ENCODE data around the gene RPTN. TPM values are rescaled to one million over a fixed set of nuclear protein-coding genes. Genes with fewer than 3 reads are reported as not detected.

Gene RPTN
- not detected in 2 replicates for total RNA-seq (2014; rRNA removed; shearing (Covaris generic))

GRCh38 chr1:152159144-152159543 is at the start of gene RPTN:
Gene RPTN, minus strand, starts transcription at chr1:152159228. Its CDS starts 1,339 bp downstream, at chr1:152157889.
- DNase-seq (ENCODE audit: low spot score) = no peak

GRCh38 chr1:152198982-152199381 is 40.0 kb upstream of the RPTN start:
- DNase-seq (ENCODE audit: low spot score) = no peak

- no peak for DNase-seq (ENCODE audit: low spot score)
These were observed 38.4 kb upstream of the RPTN start for GRCh38 chr1:152197361-152197941.

GRCh38 chr1:152191711-152192110 is 32.7 kb upstream of the RPTN start:
- DNase-seq (ENCODE audit: low spot score) = no peak

- no peak for DNase-seq (ENCODE audit: low spot score)
These were observed 32.2 kb upstream of the RPTN start for GRCh38 chr1:152191260-152191659.

- DNase-seq (ENCODE audit: low spot score) = no peak
These were observed 31.6 kb upstream of the RPTN start for GRCh38 chr1:152190589-152190988.

DNA sequence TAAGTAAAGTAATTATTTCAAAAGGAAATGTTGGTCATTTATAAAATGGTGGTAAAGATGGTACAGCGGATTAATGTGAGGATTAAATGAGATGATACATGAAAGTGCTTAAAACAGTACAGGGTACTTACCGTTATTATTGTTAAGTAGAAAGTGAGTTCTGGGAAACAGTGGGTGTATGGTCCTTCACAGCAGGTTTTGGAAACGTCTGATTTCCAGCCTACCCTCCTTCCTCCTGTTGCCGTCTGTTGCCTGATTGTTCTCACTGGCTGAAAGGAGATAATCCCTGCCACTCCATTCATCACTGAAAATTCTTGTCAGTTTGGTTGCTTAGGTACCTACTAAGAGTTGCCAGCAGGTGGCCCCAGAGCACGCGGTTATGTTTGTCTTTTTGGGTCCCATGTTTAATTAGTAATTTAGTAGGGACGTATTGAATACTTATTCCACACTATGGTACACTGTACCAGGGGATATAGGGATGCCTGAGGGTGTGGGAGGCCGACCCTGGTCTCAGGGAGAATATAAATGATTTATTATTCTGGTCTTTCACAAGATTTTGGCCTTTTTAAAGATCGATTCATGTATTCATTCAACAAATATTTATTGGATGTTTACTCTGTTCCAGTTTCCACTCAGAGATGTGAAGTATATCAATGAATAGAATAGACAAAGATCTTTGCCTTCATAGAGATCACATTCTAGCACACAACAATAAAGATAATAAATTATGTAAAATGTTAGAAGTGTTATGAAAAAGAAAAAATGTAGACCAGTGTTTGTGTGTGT is 30.8 kb upstream of the RPTN start:
- peak; percentile 57 for DNase-seq (ENCODE audit: low spot score)

DNA sequence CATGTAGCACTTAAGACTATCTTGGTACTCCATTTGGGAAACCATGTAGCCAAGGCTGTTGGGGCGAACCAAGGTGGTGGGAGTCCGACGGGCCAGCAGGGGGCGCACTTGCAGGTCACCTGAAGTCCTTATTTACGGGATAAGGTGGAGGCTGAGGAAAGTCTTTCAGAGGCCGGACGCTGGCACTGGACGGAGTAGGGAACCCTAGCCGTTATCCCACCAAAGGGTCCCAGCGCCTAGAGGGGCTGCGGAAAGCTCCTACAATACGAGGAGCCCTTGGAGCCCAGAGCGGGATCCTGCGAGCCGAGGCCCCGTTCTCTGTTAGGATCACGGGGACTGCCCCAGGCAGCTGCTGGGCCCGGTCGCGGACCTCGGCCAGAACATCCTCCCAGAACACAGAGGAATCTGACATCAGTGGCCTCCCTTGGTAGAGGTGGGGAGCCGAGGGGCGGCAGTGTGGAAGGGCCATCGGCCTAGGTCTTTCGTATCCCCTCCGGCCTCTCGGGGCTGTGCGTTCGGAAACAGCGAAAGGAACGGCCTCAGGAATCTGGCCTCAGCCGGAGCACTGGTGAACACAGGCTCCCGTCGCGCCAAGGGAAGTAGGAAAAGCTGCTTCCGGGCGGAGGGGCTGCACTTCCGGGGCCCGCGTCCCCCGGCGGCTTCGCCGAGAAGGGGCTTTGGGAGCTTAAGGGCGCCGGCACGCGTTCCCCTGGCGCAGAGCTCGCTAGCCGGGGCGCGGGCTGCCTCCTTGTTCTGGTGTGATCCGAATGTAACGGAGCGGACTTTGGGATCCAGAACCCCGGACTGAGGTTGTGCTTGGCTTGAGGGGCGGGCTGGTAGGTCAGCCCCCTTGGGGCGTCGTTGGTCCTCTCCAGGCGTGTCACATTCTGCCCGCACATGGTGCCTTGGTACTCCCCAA is 29.9 kb upstream of the RPTN start:
- DNase-seq (ENCODE audit: low spot score) = peak; percentile 78

DNA sequence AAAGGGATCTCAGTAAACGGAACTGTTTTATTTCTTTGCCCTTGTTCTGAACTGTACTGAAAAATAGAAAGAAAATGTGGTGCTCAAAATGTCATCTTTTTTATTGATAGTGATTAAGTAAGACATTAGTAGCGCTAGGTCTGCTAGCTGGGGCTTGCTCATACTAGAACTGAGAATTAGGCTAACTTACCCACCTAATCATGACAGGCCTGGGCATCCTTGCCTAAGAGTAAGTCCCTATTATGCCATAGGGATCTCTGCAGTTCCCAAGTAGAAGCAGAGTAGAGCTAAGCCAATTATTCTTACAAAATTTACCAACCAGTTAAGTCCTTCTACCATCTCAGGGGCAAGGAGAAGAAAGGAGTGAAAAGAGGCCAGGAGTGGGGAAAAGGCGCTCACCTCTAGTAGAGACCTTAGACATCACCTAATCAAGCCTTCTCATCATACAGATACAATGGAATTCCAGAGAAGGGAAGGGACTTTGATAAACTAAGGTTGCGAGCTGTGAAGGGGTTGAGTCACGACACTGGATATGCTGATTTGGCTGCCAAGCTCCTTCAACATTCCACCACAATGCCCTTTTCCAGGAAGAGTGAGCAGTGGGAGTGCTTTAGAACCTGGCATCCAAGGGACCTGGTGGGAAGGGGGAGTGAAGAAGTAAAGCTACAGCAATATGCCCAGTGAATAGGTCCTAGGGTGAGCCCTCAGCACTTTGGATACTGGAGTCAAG is 27.7 kb upstream of the RPTN start:
- no peak for DNase-seq (ENCODE audit: low spot score)

DNA sequence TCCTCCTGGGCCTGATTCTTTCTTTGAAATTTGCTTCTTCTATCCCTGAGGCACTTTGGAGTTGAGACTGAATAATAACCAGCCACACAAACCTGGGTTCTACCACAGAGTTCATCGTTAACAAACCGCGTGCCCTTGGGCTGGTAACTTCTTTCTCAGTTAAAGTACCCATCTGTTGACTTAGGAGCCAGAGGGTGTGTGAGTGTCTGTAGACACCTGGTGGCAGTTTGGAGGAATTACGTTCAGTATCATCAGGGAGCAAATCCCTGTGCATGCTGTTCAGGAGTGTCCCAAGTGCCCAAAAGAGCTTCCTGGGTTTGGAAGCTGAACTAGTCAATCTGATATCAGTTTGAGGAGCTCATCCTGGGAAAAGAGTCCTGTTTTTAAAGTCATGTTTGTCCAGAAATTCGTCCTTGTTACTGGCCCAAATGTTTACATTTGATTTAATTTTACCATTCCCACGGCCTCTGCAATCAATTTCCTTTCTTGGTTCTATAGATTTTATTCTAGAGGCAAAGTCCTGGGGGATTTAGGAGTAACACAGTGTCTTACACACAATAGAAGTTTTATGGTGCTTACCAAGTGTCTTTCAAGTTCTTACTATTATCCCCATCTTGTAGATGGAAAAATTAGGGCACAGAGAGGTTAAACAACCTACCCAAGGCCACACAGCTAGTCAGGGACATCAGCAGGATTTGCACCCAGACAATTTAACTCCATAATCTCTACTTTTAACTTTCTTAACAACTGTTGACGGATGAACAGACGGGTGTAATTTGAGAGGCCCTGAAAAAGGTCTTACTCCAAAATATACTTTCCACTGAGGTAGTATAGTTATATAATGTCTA is 26.7 kb upstream of the RPTN start:
- DNase-seq (ENCODE audit: low spot score) = peak; percentile 75

DNA sequence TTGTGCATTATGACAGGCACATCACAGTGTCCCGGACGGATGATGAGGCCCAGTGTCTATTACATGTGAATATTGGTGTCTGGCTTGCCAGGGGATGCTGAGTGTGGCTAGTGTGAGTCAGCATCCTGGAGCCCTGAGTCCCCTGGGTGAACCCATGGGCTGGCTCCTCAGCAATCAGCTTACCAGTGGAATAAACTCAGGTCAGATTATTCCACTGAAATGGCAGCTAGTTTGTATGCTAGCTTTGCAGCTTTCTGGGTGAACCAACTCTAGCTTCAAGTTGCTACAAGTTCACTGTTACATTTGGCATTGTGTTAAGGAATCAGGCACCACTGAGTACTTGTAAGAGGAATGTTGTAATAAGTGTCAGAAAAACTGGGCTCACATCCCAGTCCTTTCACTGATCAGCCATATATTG is 23.9 kb upstream of the RPTN start:
- peak; percentile 69 for DNase-seq (ENCODE audit: low spot score)

- DNase-seq (ENCODE audit: low spot score) = no peak
These were observed 23.4 kb upstream of the RPTN start for GRCh38 chr1:152182431-152182830.

- no peak for DNase-seq (ENCODE audit: low spot score)
These were observed 20.5 kb upstream of the RPTN start for GRCh38 chr1:152179566-152179965.

- no peak for DNase-seq (ENCODE audit: low spot score)
These were observed 11.4 kb upstream of the RPTN start for GRCh38 chr1:152170287-152170905.

DNA sequence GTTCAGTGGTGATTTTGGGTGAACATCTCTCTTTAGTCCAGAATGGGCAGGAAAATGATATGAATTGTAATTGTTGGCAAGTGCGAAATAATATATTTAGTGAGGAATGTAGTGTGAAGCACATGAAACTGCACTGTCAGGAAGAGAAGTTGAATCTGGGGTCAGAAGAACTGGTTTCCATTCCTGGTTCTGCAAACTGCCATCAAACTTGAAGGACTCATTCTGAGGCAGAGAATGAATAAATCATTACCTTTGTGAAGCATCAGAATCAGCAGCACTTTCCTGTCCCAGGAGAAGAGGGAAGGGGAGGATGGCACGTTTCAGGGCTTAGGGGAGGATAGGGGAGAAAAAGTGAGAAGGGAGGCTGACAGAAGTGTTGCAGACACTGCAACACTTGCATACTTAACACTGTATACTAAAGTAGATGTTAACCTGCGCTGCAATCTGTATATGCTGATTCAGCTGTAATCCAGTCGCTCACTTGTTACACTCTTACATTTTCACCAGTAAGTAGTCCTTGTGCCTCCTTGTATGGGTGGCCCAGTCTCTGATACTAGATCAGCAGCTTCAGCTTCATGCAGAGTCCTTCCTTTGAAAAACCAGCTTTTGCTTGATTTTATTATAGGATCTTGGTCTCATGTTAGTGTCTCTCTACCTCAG is 10.5 kb upstream of the RPTN start:
- no peak for DNase-seq (ENCODE audit: low spot score)

GRCh38 chr1:152168535-152168868 is 9.5 kb upstream of the RPTN start:
- no peak for DNase-seq (ENCODE audit: low spot score)

GRCh38 chr1:152167835-152168534 is 9.0 kb upstream of the RPTN start:
- peak; percentile 81 for DNase-seq (ENCODE audit: low spot score)

DNA sequence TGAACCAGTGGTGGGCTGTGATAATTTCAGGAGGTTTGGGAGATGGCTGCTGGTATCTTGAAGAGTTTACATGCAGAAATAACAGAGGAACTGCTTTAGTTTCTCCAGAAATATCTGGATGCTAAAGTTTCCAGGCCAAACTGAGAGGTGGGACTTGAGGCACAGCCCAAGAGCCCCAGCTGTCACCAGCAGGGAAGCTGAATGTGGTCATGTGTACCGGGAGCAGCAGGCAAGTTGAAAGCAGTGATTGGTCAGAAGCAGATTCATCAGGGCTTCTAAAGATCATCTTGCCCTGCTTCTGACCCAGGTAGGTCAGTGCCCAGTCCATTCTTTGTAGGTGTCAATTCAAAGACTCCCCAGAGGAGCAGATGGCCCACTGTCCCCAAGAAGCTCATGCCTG is 7.9 kb upstream of the RPTN start:
- no peak for DNase-seq (ENCODE audit: low spot score)

Data from H4 (cell line).